Liver (tissue), 3 donors: ENCODE measurements around the gene RASGRF2.

Source experiments
- EGR1 ChIP-seq, 2 donors: IDR thresholded peaks; 2 replicates each; pipeline ENCODE4 v1.6.1; 2016 to 2018; ENCODE audit warnings: antibody characterized with exemption in 2 of 2, low read depth in 2 of 2
- GABPA ChIP-seq, 2 donors: IDR thresholded peaks in 1 of 2; conservative IDR thresholded peaks in 1 of 2; 2 replicates each; pipeline ENCODE4 v1.6.1; 2016; ENCODE audit warnings: antibody characterized with exemption in 2 of 2, mild to moderate bottlenecking in 1 of 2, moderate library complexity in 1 of 2
- HNF4A ChIP-seq, 2 donors: conservative IDR thresholded peaks; 2 replicates each; pipeline ENCODE4 v1.6.1; 2016; ENCODE audit warnings: antibody characterized with exemption in 2 of 2, mild to moderate bottlenecking in 2 of 2
- RAD21 ChIP-seq, 2 donors: IDR thresholded peaks; 2 replicates each; pipeline ENCODE4 v1.6.1; 2016; ENCODE audit warnings: antibody characterized with exemption in 2 of 2, mild to moderate bottlenecking in 2 of 2
- SP1 ChIP-seq: IDR thresholded peaks from 2 replicates; pipeline ENCODE4 v1.6.1; 2018; ENCODE audit warnings: antibody characterized with exemption, mild to moderate bottlenecking
- TAF1 ChIP-seq: conservative IDR thresholded peaks from 2 replicates; pipeline ENCODE4 v1.6.1; 2016; ENCODE audit warnings: antibody characterized with exemption, mild to moderate bottlenecking
- YY1 ChIP-seq: IDR thresholded peaks from 2 replicates; pipeline ENCODE4 v1.6.1; 2016; ENCODE audit warnings: antibody characterized with exemption, mild to moderate bottlenecking
- TF ChIP-seq, protein P1 (sequence below): fragments of 150-350 bp; IDR thresholded peaks from 2 replicates; pipeline ENCODE4 v1.5.1; 2017; ENCODE audit warnings: improper control_type of control experiment, low read depth, low read length; ENCODE audit not compliant: missing input control
- TF ChIP-seq, protein P2 (sequence below): IDR thresholded peaks from 2 replicates; pipeline ENCODE4 v1.6.1; 2016; ENCODE audit warnings: antibody characterized with exemption
- TF ChIP-seq, protein P3 (sequence below): IDR thresholded peaks from 2 replicates; pipeline ENCODE4 v1.6.1; 2016; ENCODE audit warnings: antibody characterized with exemption
- donor health status: healthy.
- donor health status: healthy.

DNA sequence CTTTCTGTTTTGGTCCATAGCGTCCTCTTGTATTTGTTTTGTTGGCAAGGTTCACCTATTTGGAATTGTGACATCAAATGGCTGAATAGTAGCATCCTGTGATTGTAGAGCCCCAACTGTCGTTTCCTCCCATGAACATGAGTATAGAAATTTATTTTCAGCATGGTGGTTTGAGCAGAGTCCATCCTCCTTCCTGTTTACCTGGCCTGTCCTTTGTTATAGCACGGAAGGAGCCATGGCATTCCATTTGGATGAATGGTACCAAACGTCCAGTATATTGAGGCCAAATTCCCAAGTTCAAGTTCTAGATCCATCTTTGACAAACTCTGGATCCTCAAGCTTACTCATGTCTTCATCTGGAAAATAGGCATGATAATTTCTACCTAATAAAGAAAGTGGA lies 16.8 kb downstream of the RASGRF2 start:
- TF ChIP-seq, protein P1, sequence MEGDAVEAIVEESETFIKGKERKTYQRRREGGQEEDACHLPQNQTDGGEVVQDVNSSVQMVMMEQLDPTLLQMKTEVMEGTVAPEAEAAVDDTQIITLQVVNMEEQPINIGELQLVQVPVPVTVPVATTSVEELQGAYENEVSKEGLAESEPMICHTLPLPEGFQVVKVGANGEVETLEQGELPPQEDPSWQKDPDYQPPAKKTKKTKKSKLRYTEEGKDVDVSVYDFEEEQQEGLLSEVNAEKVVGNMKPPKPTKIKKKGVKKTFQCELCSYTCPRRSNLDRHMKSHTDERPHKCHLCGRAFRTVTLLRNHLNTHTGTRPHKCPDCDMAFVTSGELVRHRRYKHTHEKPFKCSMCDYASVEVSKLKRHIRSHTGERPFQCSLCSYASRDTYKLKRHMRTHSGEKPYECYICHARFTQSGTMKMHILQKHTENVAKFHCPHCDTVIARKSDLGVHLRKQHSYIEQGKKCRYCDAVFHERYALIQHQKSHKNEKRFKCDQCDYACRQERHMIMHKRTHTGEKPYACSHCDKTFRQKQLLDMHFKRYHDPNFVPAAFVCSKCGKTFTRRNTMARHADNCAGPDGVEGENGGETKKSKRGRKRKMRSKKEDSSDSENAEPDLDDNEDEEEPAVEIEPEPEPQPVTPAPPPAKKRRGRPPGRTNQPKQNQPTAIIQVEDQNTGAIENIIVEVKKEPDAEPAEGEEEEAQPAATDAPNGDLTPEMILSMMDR: no peak
- TF ChIP-seq EGR1 (IDR thresholded peaks at IDR 0.05; ENCODE audit: low read depth in 2 of 2) (no peak), GABPA (IDR thresholded peaks at IDR 0.05 in 1 of 2, conservative IDR thresholded peaks at IDR 0.05 in 1 of 2) (no peak), RAD21 (IDR thresholded peaks at IDR 0.05) (no peak), TAF1 (no peak), HNF4A (conservative IDR thresholded peaks at IDR 0.05) (no peak), SP1 (no peak), YY1 (no peak)
- TF ChIP-seq, protein P2, sequence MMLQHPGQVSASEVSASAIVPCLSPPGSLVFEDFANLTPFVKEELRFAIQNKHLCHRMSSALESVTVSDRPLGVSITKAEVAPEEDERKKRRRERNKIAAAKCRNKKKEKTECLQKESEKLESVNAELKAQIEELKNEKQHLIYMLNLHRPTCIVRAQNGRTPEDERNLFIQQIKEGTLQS: no peak
- TF ChIP-seq, protein P3, sequence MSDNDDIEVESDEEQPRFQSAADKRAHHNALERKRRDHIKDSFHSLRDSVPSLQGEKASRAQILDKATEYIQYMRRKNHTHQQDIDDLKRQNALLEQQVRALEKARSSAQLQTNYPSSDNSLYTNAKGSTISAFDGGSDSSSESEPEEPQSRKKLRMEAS: no peak
